Dendritic cell treated with granulocyte-macrophage colony-stimulating factor and Interleukin-4, amounts not matched to agents 40 ng/mL and 50 ng/mL, for 4 days (primary cell): ENCODE measurements around the gene TENT4B.
"Not testable (repeated sequence)": the region's sequence is repeated elsewhere in the genome, so short reads cannot be mapped to it uniquely, and the experiment has no call there.

ENCODE experiments used
- H3K27ac Mint-ChIP-seq: one replicate; pipeline ENCODE4 v1.8.0; 2022; ENCODE audit warnings: mild to moderate bottlenecking, mixed read lengths
- H3K27me3 Mint-ChIP-seq: one replicate; pipeline ENCODE4 v1.8.0; 2022; ENCODE audit warnings: mild to moderate bottlenecking, mixed read lengths
- H3K36me3 Mint-ChIP-seq: one replicate; pipeline ENCODE4 v1.8.0; 2022; ENCODE audit warnings: low read depth, mixed read lengths
- H3K4me1 Mint-ChIP-seq: one replicate; pipeline ENCODE4 v1.8.0; 2022; ENCODE audit warnings: low read depth, mixed read lengths
- H3K4me3 Mint-ChIP-seq: one replicate; pipeline ENCODE4 v1.8.0; 2022; ENCODE audit warnings: mild to moderate bottlenecking, moderate library complexity, mixed read lengths
- H3K9me3 Mint-ChIP-seq: one replicate; pipeline ENCODE4 v1.8.0; 2022; ENCODE audit warnings: mixed read lengths
- intact Hi-C: fragments of 100-400 bp; cut with micrococcal nuclease; formaldehyde crosslinking; loops from one replicate; pipeline ENCODE4 v1.15.0; 2022

Gene TENT4B

GRCh38 chr16:50213939-50214519 is 60.9 kb downstream of the TENT4B start:
- no peak overlapping the region for H3K4me3 Mint-ChIP-seq
- no peaks in the 10 kb centered on the region for H3K27me3 Mint-ChIP-seq
- H3K27ac Mint-ChIP-seq: no peak overlapping the region
- H3K9me3 Mint-ChIP-seq: no peaks in the 10 kb centered on the region
- H3K36me3 Mint-ChIP-seq: peaks cover 63% of the 10 kb centered on the region
- H3K4me1 Mint-ChIP-seq: peaks cover 19% of the 10 kb centered on the region
- intact Hi-C loops: loop anchor here (2.0 to 5.0 kb wide), 3 partner anchors 141 to 453 kb away; partner anchors contain the start of gene CNEP1R1

GRCh38 chr16:50215680-50216079 is 62.6 kb downstream of the TENT4B start:
- Mint-ChIP-seq H3K4me3 (no peak overlapping the region), H3K4me1 (peaks cover 8% of the 10 kb centered on the region), H3K27ac (no peak overlapping the region), H3K9me3 (no peaks in the 10 kb centered on the region), H3K27me3 (no peaks in the 10 kb centered on the region), H3K36me3 (peaks cover 71% of the 10 kb centered on the region)
- intact Hi-C loops: loop anchor here (2.0 kb wide), 2 partner anchors 139 to 191 kb away; partner anchors contain the start of gene CNEP1R1

DNA sequence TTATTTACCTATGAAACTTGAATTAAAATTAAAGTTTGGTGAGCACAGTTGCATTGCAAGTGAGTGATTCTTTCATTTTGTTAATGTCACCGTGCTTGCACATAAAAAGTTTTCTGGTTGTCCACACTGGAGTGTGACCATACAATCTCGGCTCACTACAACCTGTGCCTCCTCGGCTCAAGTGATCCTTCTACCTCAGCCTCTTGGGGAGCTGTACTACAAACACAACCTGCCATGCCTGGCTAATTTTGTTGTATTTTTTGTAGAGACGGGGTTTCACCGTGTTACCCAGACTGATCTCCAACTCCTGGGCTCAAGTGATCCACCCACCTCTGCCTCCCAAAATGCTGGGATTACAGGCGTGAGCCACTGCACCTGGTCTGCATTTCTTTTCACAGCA is 63.1 kb downstream of the TENT4B start:
- Mint-ChIP-seq H3K36me3 (peaks cover 74% of the 10 kb centered on the region), H3K9me3 (no peaks in the 10 kb centered on the region), H3K27ac (no peak overlapping the region), H3K4me3 (no peak overlapping the region), H3K27me3 (no peaks in the 10 kb centered on the region), H3K4me1 (peaks cover 6% of the 10 kb centered on the region)
- intact Hi-C loops: no loop called here

- no peaks in the 10 kb centered on the region for H3K9me3 Mint-ChIP-seq
- no peaks in the 10 kb centered on the region for H3K27me3 Mint-ChIP-seq
- peaks cover 6% of the 10 kb centered on the region for H3K4me1 Mint-ChIP-seq
- no peak overlapping the region for H3K27ac Mint-ChIP-seq
- peaks cover 64% of the 10 kb centered on the region for H3K36me3 Mint-ChIP-seq
- intact Hi-C loops: no loop called here
- no peak overlapping the region for H3K4me3 Mint-ChIP-seq
Measured at GRCh38 chr16:50219402-50219975, 66.4 kb downstream of the TENT4B start.

GRCh38 chr16:50224286-50224685 is 71.2 kb downstream of the TENT4B start:
- no peak overlapping the region for H3K27ac Mint-ChIP-seq

DNA sequence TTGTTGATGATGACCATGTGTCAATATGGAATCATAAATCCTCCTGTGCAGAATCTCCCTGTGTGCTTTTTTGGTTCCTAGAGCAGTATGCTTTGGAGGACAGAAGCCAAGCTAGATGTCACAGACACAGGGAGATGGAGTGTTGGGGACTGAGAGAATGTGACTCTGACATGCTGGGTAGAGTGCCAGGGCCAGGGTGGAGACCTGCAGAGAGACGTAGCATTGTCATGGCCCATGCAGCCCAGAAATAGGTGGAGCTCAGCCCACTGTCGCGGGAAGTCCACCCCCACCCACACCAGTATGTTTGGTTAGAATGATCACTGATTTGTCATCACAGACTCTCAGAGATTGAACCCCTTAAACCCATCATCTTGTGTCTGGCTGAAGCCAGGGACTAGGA is 74.0 kb downstream of the TENT4B start:
- no peak overlapping the region for H3K4me3 Mint-ChIP-seq
- peaks cover 78% of the 10 kb centered on the region for H3K36me3 Mint-ChIP-seq
- intact Hi-C loops: no loop called here
- no peak overlapping the region for H3K27ac Mint-ChIP-seq
- no peaks in the 10 kb centered on the region for H3K9me3 Mint-ChIP-seq
- no peaks in the 10 kb centered on the region for H3K27me3 Mint-ChIP-seq
- H3K4me1 Mint-ChIP-seq: peaks cover 6% of the 10 kb centered on the region

More at GRCh38 chr16:50224286-50224685, 71.2 kb downstream of the TENT4B start:
- H3K4me3 Mint-ChIP-seq: no peak overlapping the region
- intact Hi-C loops: no loop called here
- H3K36me3 Mint-ChIP-seq: peaks cover 77% of the 10 kb centered on the region
- peaks cover 9% of the 10 kb centered on the region for H3K4me1 Mint-ChIP-seq
- H3K9me3 Mint-ChIP-seq: no peaks in the 10 kb centered on the region
- no peaks in the 10 kb centered on the region for H3K27me3 Mint-ChIP-seq

GRCh38 chr16:50227665-50228064 is 74.6 kb downstream of the TENT4B start:
- Mint-ChIP-seq H3K36me3 (peaks cover 83% of the 10 kb centered on the region), H3K9me3 (no peaks in the 10 kb centered on the region), H3K27me3 (no peaks in the 10 kb centered on the region), H3K27ac (no peak overlapping the region), H3K4me3 (no peak overlapping the region), H3K4me1 (peaks cover 6% of the 10 kb centered on the region)
- intact Hi-C loops: no loop called here

DNA sequence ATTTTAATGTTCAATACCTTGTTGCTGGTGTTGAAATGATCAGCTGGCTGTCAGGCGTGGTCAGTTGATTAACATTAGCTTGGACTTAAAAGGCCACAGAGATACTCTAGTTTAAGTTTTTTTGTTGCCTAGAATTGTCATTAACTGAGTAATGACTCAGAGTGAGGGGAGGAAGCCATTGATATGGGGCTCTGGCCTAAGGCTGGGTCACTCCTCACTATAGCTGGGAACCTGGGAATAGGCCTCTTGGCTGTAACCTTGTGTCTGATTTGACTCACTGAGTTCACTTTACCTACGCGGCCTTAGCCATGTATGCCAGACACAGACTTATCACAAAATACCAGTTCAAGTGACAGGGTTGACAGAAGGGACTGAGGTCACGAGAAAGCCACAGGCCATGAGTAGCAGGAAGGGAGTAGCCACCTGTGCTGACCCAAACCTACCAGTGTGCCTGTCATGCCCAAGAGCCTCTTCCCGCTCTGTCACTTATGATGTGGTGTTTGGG is 75.3 kb downstream of the TENT4B start:
- Mint-ChIP-seq H3K4me1 (peaks cover 6% of the 10 kb centered on the region), H3K4me3 (no peak overlapping the region), H3K9me3 (no peaks in the 10 kb centered on the region), H3K36me3 (peaks cover 83% of the 10 kb centered on the region), H3K27ac (no peak overlapping the region), H3K27me3 (no peaks in the 10 kb centered on the region)
- intact Hi-C loops: no loop called here

DNA sequence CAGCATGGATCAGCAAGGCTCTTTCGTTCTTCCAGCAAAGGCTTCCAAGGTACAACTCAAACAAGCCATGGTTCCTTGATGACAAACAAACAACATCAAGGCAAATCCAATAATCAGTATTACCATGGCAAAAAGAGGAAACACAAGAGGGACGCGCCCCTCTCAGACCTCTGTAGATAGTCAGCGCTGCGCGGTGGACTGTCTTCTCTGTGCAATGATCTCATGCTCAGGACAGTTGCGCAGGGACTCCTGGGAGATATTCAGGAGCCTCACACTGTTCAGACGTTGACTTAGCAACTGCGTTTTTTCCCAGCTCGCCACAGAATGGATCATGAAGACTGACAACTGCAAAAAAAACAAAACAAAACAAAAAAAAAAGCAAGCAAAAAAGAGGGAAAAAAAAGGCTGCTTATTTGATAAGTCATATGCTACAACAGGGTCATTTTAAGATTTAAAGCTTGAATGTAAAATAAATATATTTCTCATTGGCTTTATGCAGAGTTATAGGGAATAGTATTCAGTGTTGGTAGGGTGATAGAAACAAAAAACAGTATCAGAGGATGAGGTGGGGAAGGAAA is 76.1 kb downstream of the TENT4B start:
- Mint-ChIP-seq H3K4me3 (no peak overlapping the region), H3K36me3 (peaks cover 75% of the 10 kb centered on the region), H3K9me3 (no peaks in the 10 kb centered on the region), H3K4me1 (peaks cover 6% of the 10 kb centered on the region), H3K27me3 (no peaks in the 10 kb centered on the region), H3K27ac (no peak overlapping the region)
- intact Hi-C loops: no loop called here

DNA sequence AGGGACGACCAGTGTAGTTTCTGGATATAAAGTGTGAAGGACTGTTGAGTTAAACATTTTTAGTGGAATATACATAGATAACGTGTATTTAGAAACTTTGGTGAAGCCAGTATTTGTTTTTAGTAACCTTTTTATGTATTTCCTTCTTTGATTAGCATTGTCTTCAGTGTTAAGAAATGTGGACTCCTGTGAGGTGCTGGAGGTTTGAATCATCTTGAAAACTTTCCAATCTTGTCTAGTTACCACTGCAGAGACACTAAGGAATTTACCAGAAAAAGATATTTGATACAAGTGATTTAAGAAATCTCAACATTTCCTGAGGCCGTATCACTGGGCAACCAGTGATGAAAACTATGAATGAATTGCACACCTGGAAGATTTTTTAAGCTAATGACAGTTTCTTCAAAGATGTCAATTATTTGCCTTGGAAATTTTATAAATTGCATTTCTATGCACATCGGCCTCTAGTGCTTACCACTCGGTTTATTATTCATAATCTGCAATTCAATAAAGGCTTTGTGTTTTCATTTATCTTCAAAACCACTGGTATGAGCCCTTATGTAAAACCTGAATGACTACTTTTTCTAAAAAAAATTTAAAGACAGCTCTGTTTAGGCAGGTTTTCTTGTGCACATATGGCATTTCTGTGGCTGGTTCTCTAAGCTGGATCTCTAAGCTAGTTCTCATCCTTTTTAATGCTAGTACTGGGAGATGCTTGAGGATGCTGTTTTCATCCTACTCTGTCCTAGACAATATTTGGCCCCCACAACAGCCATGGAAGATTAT is 81.9 kb downstream of the TENT4B start:
- Mint-ChIP-seq H3K4me1 (no peaks in the 10 kb centered on the region), H3K9me3 (no peaks in the 10 kb centered on the region), H3K27ac (no peak overlapping the region), H3K36me3 (peaks cover 19% of the 10 kb centered on the region), H3K27me3 (no peaks in the 10 kb centered on the region), H3K4me3 (no peak overlapping the region)
- intact Hi-C loops: no loop called here

DNA sequence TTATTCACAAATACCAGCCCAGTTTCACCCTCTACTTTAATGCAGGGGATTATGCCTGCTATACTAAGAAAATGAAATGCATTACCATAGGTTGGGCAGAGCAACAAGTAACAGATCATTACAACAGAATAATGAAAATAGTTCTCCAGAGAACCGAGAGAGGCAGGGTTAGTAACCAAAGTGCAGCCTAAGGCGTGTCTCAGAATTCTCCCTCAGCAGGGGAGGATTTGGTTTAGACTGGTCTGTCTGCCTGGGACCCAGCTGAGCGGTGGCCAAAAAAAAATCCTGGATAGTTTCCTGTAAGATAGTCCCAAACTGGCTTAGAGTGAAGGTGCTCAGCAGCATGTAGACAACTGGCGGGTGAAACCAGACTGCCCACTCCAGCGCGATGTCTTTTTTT is 82.5 kb downstream of the TENT4B start:
- Mint-ChIP-seq H3K27ac (no peak overlapping the region), H3K36me3 (peaks cover 14% of the 10 kb centered on the region), H3K27me3 (no peaks in the 10 kb centered on the region), H3K4me1 (no peaks in the 10 kb centered on the region), H3K9me3 (no peaks in the 10 kb centered on the region), H3K4me3 (no peak overlapping the region)
- intact Hi-C loops: no loop called here

DNA sequence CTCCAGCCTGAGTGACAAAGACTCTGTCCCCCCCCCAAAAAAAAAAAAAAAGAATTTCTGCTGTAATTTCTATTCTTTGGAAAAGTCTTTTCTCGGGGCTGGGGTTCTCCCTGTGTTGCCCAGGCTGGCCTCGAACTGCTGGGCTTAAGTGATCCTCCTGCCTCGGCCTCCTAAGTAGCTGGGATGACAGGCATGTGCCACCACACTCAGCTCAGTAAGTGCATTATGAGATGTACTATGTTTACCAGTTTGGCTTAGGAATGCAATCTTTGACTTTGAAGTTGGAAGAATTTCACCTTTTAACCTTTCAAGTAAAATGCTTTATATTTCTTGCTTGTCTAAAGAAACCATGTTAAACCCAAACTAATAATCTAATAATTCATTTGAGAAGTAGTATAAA is 85.2 kb downstream of the TENT4B start:
- no peaks in the 10 kb centered on the region for H3K27me3 Mint-ChIP-seq
- intact Hi-C loops: no loop called here
- H3K4me1 Mint-ChIP-seq: peaks cover 20% of the 10 kb centered on the region
- H3K27ac Mint-ChIP-seq: no peak overlapping the region
- no peaks in the 10 kb centered on the region for H3K36me3 Mint-ChIP-seq
- H3K4me3 Mint-ChIP-seq: no peak overlapping the region
- no peaks in the 10 kb centered on the region for H3K9me3 Mint-ChIP-seq

DNA sequence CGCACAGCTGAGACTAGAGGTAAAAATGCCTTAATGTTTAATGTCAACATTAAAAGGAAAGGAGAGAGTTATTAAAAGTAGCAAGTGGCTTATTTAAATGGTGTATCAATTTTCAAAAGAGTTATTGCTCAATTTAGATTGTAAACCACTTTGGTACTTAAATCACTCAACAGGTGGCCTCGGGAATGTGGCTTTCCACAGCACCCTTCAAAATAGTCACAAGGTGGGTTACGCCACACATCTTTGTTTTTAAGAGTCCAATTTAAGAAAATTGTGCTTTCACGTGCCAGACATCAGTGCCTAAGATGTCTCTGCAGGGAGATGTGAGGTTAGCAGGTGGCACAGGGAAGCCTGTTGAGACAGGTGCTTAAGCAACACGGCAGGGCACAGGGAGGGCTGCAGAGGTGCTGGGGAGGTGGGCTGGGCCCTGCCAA is 85.8 kb downstream of the TENT4B start:
- Mint-ChIP-seq H3K27ac (no peak overlapping the region), H3K9me3 (no peaks in the 10 kb centered on the region), H3K36me3 (no peaks in the 10 kb centered on the region), H3K4me1 (peaks cover 26% of the 10 kb centered on the region), H3K4me3 (no peak overlapping the region), H3K27me3 (no peaks in the 10 kb centered on the region)
- intact Hi-C loops: no loop called here

DNA sequence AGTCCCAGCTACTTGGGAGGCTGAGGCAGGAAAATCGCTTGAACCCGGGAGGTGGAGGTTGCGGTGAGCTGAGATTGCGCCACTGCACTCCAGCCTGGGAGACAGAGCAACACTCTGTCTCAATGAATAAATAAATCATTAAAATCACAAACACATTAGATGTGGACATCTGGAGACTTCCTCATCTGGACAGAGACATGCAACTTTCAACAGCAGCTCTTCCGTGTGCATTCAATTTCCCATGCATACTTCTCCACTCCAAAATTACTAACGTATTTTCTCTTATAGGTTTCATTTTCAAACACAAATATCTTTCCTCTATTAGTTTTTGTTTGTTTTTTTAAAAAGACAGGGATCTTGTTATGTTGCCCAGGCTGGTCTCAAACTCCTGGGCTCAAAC is 89.9 kb downstream of the TENT4B start:
- H3K9me3 Mint-ChIP-seq, H3K27ac Mint-ChIP-seq, H3K4me3 Mint-ChIP-seq, intact Hi-C loops, H3K27me3 Mint-ChIP-seq: not testable (repeated sequence)
- peaks cover 57% of the 10 kb centered on the region for H3K4me1 Mint-ChIP-seq
- peaks cover 18% of the 10 kb centered on the region for H3K36me3 Mint-ChIP-seq
